Measurements from ENCODE around the gene PCSK5. TPM values are rescaled to one million over a fixed set of nuclear protein-coding genes. Genes with fewer than 3 reads are reported as not detected.

PCSK5 gene
- total and polyA plus RNA-seq, 8 donors = 0.37 to 86.3 (median 4.9) TPM

- WGBS, 5 donors = 88 to 97% (median 89%) methylated on average over 1 of the region's 1 CpG
- no peaks in the 10 kb centered on the region for H3K9me3 ChIP-seq
- intact Hi-C loops (cut with DNase I; ENCODE audit: low total_unique reads) = no loop called here
- no peaks in the 10 kb centered on the region for H3K27me3 ChIP-seq
- H3K36me3 ChIP-seq = no peaks in the 10 kb centered on the region
- TF ChIP-seq CTCF (IDR thresholded peaks at IDR 0.05) (no peak), EP300 (IDR thresholded peaks at IDR 0.05) (no peak), POLR2AphosphoS5 (IDR thresholded peaks at IDR 0.05) (no peak), POLR2A (IDR thresholded peaks at IDR 0.05) (no peak)
- no peak for DNase-seq
- H3K4me3 ChIP-seq = no peak overlapping the region
- peaks cover 0 to 3% (median 0%) of the 10 kb centered on the region in 4 donors for H3K4me1 ChIP-seq
- no peak overlapping the region for H3K27ac ChIP-seq
Observed at GRCh38 chr9:75907923-75908322, 17.4 kb downstream of the PCSK5 start.

- Histone ChIP-seq H3K4me1 (peaks cover 0 to 5% (median 0%) of the 10 kb centered on the region in 4 donors), H3K27ac (no peak overlapping the region)
- 83 to 90% (median 85%) methylated on average over 5 of the region's 5 CpGs for WGBS, 5 donors
Observed at GRCh38 chr9:75909776-75910175, 19.3 kb downstream of the PCSK5 start.

GRCh38 chr9:75910731-75911130 is 20.3 kb downstream of the PCSK5 start:
- WGBS, 5 donors = 83 to 87% (median 83%) methylated on average over 4 of the region's 4 CpGs
- H3K4me3 ChIP-seq = no peak overlapping the region
- no peaks in the 10 kb centered on the region for H3K27me3 ChIP-seq
- intact Hi-C loops (cut with DNase I; ENCODE audit: low total_unique reads) = no loop called here
- H3K27ac ChIP-seq = no peak overlapping the region
- H3K9me3 ChIP-seq = no peaks in the 10 kb centered on the region
- no peak for TF ChIP-seq POLR2A (IDR thresholded peaks at IDR 0.05)
- TF ChIP-seq EP300 (IDR thresholded peaks at IDR 0.05) = no peak
- no peak for TF ChIP-seq CTCF (IDR thresholded peaks at IDR 0.05)
- TF ChIP-seq POLR2AphosphoS5 (IDR thresholded peaks at IDR 0.05) = no peak
- H3K36me3 ChIP-seq = no peaks in the 10 kb centered on the region
- peaks cover 0 to 5% (median 0%) of the 10 kb centered on the region in 4 donors for H3K4me1 ChIP-seq
- DNase-seq = no peak

More at GRCh38 chr9:75909776-75910175, 19.3 kb downstream of the PCSK5 start:
- H3K27me3 ChIP-seq = no peaks in the 10 kb centered on the region
- intact Hi-C loops (cut with DNase I; ENCODE audit: low total_unique reads) = no loop called here
- peak in 1 of 2 donors; percentile 26 for DNase-seq
- TF ChIP-seq POLR2A (IDR thresholded peaks at IDR 0.05) (no peak), CTCF (IDR thresholded peaks at IDR 0.05) (no peak), EP300 (IDR thresholded peaks at IDR 0.05) (no peak), POLR2AphosphoS5 (IDR thresholded peaks at IDR 0.05) (no peak)
- no peaks in the 10 kb centered on the region for H3K36me3 ChIP-seq
- H3K9me3 ChIP-seq = no peaks in the 10 kb centered on the region
- no peak overlapping the region for H3K4me3 ChIP-seq

GRCh38 chr9:75911390-75911789 is 20.9 kb downstream of the PCSK5 start:
- H3K4me3 ChIP-seq = no peak overlapping the region
- no peak for DNase-seq
- WGBS, 5 donors = 85 to 94% (median 89%) methylated on average over 3 of the region's 3 CpGs
- H3K27me3 ChIP-seq = no peaks in the 10 kb centered on the region
- peaks cover 0 to 5% (median 0%) of the 10 kb centered on the region in 4 donors for H3K4me1 ChIP-seq
- intact Hi-C loops (cut with DNase I; ENCODE audit: low total_unique reads) = no loop called here
- TF ChIP-seq POLR2AphosphoS5 (IDR thresholded peaks at IDR 0.05) (no peak), EP300 (IDR thresholded peaks at IDR 0.05) (no peak), CTCF (IDR thresholded peaks at IDR 0.05) (no peak), POLR2A (IDR thresholded peaks at IDR 0.05) (no peak)
- no peaks in the 10 kb centered on the region for H3K9me3 ChIP-seq
- H3K27ac ChIP-seq = no peak overlapping the region
- no peaks in the 10 kb centered on the region for H3K36me3 ChIP-seq

All from stomach (tissue), 9 donors.